Thyroid gland (tissue), 4 donors: ENCODE measurements around the gene SCYGR6.

Experiments used
- POLR2A ChIP-seq, 2 donors: fragments of 450-650 bp; IDR thresholded peaks; one replicate each; pipeline ENCODE4 v1.6.1; 2017; ENCODE audit warnings: antibody characterized with exemption in 2 of 2, mild to moderate bottlenecking in 2 of 2, moderate library complexity in 1 of 2
- TF ChIP-seq, protein P1 (sequence below), 6 experiments: fragments of 200-600 bp in 3 of 6; fragments of 450-650 bp in 3 of 6; sonication (generic) in 3 of 6; IDR thresholded peaks; one replicate each; pipeline ENCODE4 v1.5.1; 2016 to 2019; ENCODE audit warnings: antibody characterized with exemption in 6 of 6, mild to moderate bottlenecking in 2 of 6, inconsistent platforms in 1 of 6, moderate library complexity in 1 of 6

DNA sequence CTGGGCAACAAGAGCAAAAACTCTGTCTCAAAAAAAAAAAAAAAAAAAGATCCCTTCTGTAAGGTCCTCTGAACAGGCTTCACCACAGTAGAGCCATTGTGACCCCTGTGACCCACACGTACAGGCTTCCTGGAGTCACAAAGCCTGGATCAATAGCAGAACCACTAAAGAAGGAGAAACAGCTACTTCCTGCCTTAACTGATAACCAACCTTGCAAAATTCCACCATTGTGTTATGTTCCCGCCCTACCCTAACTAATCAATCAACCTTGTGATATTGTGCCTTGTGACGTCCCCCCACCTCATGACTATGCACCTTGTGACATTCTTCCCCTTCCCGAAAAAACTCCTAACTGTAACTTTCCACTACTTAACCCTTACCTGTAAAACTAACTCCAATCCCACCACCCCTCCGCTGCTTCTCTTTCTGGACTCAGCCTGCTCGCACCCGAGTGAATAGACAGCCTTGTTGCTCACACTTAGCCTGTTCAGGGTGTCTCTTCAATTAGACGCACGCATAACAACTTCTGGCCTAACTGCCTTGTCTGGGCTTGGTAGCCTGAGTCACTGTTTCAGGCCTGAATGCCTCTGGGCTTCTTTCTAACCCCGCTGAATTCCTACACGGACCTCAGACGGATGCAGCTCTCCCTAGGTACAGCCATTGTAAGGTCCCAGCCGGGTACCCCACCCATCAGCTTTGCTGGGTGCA, 35.0 kb upstream of the SCYGR6 start:
- TF ChIP-seq POLR2A (IDR thresholded peaks at IDR 0.05), result no peak
- TF ChIP-seq, protein P1, sequence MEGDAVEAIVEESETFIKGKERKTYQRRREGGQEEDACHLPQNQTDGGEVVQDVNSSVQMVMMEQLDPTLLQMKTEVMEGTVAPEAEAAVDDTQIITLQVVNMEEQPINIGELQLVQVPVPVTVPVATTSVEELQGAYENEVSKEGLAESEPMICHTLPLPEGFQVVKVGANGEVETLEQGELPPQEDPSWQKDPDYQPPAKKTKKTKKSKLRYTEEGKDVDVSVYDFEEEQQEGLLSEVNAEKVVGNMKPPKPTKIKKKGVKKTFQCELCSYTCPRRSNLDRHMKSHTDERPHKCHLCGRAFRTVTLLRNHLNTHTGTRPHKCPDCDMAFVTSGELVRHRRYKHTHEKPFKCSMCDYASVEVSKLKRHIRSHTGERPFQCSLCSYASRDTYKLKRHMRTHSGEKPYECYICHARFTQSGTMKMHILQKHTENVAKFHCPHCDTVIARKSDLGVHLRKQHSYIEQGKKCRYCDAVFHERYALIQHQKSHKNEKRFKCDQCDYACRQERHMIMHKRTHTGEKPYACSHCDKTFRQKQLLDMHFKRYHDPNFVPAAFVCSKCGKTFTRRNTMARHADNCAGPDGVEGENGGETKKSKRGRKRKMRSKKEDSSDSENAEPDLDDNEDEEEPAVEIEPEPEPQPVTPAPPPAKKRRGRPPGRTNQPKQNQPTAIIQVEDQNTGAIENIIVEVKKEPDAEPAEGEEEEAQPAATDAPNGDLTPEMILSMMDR (IDR thresholded peaks at IDR 0.05), result no peak
